ENCODE data around the gene LARGE1.

GRCh38 chr22:33329398-33329797, 590.9 kb downstream of the LARGE1 start:
- TF ChIP-seq CTCF (IDR thresholded peaks at IDR 0.05 in 8 of 11, conservative IDR thresholded peaks at IDR 0.05 in 3 of 11) (no peak), POLR2A (IDR thresholded peaks at IDR 0.05) (no peak), POLR2AphosphoS5 (IDR thresholded peaks at IDR 0.05) (no peak)
